ENCODE data around the gene H6PD.

DNA sequence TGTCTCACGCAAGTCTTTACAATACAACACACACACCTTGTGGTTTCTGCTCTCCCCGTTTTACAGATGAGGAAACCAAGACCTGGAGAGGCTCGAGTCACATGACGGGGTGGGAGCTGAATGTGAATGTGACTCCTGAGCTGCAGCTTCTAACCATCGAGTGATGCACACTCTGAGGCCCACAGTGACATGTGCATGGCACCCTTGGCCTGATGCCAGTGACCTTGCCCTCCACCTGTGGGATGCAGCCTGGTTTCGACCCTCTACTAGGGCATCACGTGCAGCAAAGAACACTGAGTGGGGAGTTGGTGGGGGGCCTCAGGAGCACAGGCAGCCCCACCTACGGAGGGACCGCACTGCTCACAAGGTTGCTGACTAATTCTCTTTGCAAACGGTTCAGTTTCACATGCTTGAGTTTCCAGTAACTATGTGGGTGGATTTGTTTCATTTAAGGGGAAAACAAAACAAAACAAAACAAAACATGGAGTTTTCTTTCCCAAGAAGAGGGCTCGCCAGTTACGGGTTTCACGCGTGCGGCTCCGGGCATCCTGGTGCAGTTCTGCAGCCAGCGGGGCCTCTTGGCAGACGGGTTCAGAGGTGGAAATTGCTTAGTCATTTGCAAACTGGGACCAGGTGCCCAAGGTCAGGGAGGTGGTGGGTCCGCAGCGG is 81.0 kb downstream of the H6PD start:
- TF ChIP-seq CTCF (IDR thresholded peaks at IDR 0.05; ENCODE audit: insufficient read depth, low read length, poor library complexity, severe bottlenecking) (no peak), EZH2phosphoT487 (conservative IDR thresholded peaks at IDR 0.05; ENCODE audit: low read length) (no peak)
